ENCODE measurements around the gene IPMK.

DNA sequence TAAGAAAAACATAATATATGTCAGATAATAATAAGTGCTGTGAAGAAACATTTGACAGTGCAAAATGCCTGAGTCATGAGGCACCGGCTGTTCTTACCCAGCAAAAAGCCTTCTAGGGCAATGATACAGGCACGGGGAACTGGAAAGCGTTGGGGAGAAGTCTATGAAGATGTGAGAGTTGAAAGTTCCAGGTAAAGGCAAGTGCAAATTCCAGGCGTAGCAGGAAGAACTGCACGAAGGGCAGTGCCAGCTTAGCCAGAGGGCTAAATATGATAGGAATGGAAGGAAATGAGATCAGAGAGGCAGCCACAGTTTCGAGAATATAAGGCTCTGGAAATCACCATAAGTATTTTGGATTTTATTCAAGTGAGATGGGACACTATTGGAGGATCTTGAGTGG is 87.0 kb downstream of the IPMK start:
- TF ChIP-seq MAX (CRISPR knock-in tag; IDR thresholded peaks at IDR 0.05) (no peak), ZNF175 (CRISPR knock-in tag; IDR thresholded peaks at IDR 0.05; ENCODE audit: low read depth) (no peak), ATF7 (IDR thresholded peaks at IDR 0.05) (no peak)
